RWPE1 (cell line): ENCODE measurements around the gene ACOT6.
"Not testable (repeated sequence)": the region's sequence is repeated elsewhere in the genome, so short reads cannot be mapped to it uniquely, and the experiment has no call there.

Source experiments
- CTCF ChIA-PET: fragments of 350-600 bp; sonication (Branson Sonifier 250); formaldehyde crosslinking; extraction: SDS; loops from one replicate; lab custom pipeline; 2021; lab: Yijun Ruan, JAX
- POLR2A ChIA-PET: fragments of 400-600 bp; formaldehyde crosslinking; extraction: SDS; loops from one replicate; lab custom pipeline; 2020; ENCODE audit warnings: antibody characterized with exemption; ENCODE audit not compliant: low non-redundant PET; lab: Yijun Ruan, JAX
- DNase-seq: peaks from one replicate; pipeline ENCODE4 v3.0.0; 2012; ENCODE audit warnings: low spot score
- H3K27ac ChIP-seq: fragments of 450-650 bp; 2 replicates; pipeline ENCODE4 v1.5.1; 2017
- TF ChIP-seq, protein P1 (sequence below): fragments of 450-650 bp; conservative IDR thresholded peaks from 2 replicates; pipeline ENCODE4 v1.5.1; 2017; ENCODE audit warnings: low read depth, mild to moderate bottlenecking

Gene ACOT6

DNA sequence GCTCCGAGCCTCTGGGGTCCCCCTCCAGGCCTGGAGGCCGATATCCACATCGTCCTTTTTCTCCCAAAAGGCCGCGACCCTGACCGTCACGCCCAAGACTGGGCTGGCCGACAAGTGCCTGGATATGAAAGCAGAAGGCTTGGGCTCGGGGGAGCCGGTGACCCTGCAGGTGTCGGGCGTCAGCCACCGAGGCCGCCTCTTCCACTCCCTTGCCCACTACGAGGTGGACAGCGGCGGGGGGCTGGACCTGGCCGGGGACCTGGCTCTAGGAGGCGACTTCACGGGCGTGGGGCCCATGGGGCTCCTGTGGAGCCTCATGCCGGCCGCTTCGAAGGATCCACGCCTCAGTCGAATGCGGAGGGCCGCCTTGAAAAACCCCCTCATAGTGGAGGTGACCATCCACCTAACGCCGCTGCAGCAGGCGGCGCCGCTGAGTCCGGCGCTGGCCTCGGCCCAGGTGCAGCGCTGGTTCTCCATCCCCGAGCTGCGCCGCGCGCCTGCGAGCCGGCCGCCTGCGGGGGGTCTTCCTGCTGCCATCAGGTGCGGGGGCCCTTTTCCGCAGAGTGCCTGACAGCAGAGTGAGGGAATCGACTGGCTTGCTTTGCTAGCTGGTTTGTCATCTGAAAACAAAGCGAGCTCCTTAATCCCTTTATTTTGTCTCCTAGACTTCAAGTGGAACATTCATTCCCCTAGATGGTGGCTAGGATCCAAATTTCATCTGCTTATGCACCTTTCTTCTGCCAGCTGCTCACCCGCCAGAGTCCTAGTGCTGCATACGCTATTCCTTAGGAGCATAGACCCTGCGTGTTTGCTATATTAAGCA is 21.9 kb downstream of the ACOT6 start:
- TF ChIP-seq, protein P1, sequence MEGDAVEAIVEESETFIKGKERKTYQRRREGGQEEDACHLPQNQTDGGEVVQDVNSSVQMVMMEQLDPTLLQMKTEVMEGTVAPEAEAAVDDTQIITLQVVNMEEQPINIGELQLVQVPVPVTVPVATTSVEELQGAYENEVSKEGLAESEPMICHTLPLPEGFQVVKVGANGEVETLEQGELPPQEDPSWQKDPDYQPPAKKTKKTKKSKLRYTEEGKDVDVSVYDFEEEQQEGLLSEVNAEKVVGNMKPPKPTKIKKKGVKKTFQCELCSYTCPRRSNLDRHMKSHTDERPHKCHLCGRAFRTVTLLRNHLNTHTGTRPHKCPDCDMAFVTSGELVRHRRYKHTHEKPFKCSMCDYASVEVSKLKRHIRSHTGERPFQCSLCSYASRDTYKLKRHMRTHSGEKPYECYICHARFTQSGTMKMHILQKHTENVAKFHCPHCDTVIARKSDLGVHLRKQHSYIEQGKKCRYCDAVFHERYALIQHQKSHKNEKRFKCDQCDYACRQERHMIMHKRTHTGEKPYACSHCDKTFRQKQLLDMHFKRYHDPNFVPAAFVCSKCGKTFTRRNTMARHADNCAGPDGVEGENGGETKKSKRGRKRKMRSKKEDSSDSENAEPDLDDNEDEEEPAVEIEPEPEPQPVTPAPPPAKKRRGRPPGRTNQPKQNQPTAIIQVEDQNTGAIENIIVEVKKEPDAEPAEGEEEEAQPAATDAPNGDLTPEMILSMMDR: no peak; the same call in 1 of the 2 replicates
- POLR2A ChIA-PET: no interaction called here
- no peak overlapping the region; the same call in 1 of the 2 replicates for H3K27ac ChIP-seq
- no peak for DNase-seq
- CTCF ChIA-PET: interaction anchor here (0.5 to 3.0 kb wide), 6 partner anchors 15 to 425 kb away, joined by 3 to 24 read pairs (median 4); partner anchors contain the start of gene ACOT2

- POLR2A ChIA-PET, DNase-seq, H3K27ac ChIP-seq, CTCF ChIA-PET: not testable (repeated sequence)
Observed at GRCh38 chr14:73636355-73636754, 24.0 kb downstream of the ACOT6 start.

DNA sequence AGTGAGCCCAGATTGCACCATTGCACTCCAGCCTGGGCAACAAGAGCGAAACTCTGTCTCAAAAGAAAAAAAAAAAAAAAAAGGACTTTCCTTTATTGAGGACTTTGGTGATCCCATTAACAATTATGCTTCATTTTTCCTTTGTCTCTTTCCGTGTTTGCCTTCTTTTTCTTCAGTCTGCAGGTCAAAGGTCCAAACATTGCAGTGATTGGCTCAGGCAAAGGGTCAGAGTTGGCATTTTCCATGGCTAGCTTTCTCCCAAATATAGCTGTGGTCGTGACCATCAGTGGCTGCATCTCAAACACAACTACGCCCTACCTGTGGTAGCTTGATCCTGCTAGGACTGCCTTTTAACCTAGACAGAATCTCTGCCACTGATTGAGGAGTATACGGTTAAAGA is 25.5 kb downstream of the ACOT6 start:
- no peak for DNase-seq
- CTCF ChIA-PET: interaction anchor here (0.6 to 0.7 kb wide), 2 partner anchors 361 to 440 kb away, joined by 3 to 5 read pairs; no protein-coding TSS in a partner anchor
- TF ChIP-seq, protein P1: no peak
- no peak overlapping the region for H3K27ac ChIP-seq
- POLR2A ChIA-PET: no interaction called here

DNA sequence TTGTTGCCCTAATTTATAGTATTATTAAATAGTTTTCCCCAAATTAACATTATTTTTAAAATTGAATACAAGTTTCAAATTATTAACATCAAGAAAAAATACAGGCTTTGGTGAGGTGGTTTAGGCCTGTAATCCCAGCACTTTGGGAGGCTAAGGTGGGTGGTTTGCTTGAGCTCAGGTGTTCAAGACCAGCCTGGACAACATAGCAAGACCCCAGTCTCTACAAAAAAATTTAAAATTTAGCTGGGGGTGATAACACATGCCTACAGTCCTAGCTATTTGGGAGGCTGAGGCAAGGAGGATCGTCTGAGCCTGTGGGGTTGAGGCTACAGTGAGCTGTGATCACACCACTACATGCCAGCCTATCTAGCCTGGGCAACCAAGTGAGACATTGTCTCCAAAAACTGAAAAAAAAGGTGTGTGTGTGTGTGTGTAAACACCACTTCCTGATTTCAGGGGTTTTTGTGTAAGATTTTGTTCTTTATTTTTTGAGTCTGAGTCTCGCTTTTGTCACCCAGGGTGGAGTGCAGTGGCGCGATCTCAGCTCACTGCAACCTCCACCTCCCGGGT is 28.6 kb downstream of the ACOT6 start:
- ChIA-PET POLR2A (interaction anchor here (0.6 kb wide), 1 partner anchor 132 kb away, joined by 4 read pairs; no protein-coding TSS in a partner anchor), CTCF (no interaction called here)
- DNase-seq: no peak
- no peak overlapping the region for H3K27ac ChIP-seq
- TF ChIP-seq, protein P1: no peak

GRCh38 chr14:73644531-73645247 is 32.4 kb downstream of the ACOT6 start, which contains the start of gene DNAL1:
Gene DNAL1, plus strand, starts transcription at chr14:73644986. Its CDS starts 54 bp downstream, at chr14:73645040.
- TF ChIP-seq, protein P1: no peak
- ChIA-PET POLR2A (no interaction called here), CTCF (interaction anchor here (0.6 to 0.9 kb wide), 3 partner anchors 132 to 435 kb away, joined by 3 read pairs; no protein-coding TSS in a partner anchor)
- peak; percentile 95 for DNase-seq
- H3K27ac ChIP-seq: peak within 1 kb of the TSS; percentile 81

DNA sequence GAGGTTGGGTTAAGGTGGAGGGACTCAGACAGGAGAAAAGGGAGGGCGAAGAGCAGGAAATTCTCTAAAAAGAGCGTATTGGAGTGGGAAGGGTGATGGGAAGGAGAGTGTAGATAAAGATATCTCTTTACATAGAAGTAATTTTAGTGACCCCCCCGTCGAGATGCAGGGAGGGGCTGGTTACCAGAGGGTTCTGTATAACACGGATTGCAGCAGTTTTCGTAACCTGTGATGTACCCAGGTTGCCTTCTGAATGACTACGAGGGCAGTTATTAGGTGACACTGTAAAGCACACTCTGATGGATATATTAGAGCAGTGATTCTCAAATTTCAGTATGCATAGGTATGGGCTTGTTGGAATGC is 32.9 kb downstream of the ACOT6 start:
- ChIA-PET CTCF (interaction anchor here (0.6 to 0.8 kb wide), 2 partner anchors 136 to 1651 kb away, joined by 3 read pairs; no protein-coding TSS in a partner anchor), POLR2A (no interaction called here)
- H3K27ac ChIP-seq: peak overlapping the region; percentile 81
- TF ChIP-seq, protein P1: no peak
- no peak for DNase-seq
